Fibroblast of mammary gland (primary cell): ENCODE measurements around the gene PROM2.

ENCODE experiments used
- DNase-seq: peaks from one replicate; pipeline ENCODE4 v3.0.0-alpha.2; 2010; ENCODE audit warnings: low read depth
- H3K4me3 ChIP-seq: 2 replicates; pipeline ENCODE4 v1.5.1; 2011; ENCODE audit warnings: low read depth, mild to moderate bottlenecking, low read length, moderate library complexity; ENCODE audit not compliant: control insufficient read depth
- CTCF ChIP-seq: conservative IDR thresholded peaks from 2 replicates; pipeline ENCODE4 v1.5.1; 2011; ENCODE audit warnings: low read depth, low read length, inconsistent platforms; ENCODE audit not compliant: control insufficient read depth, insufficient read depth

The PROM2 gene

GRCh38 chr2:95292623-95293260 lies 18.5 kb downstream of the PROM2 start:
- DNase-seq: no peak
- TF ChIP-seq CTCF: no peak
- no peak overlapping the region for H3K4me3 ChIP-seq

GRCh38 chr2:95294579-95295250 lies 20.5 kb downstream of the PROM2 start:
- no peak overlapping the region for H3K4me3 ChIP-seq
- DNase-seq: no peak
- TF ChIP-seq CTCF: no peak

- no peak overlapping the region for H3K4me3 ChIP-seq
- TF ChIP-seq CTCF: no peak
- no peak for DNase-seq
Observed at GRCh38 chr2:95295376-95295775, 21.1 kb downstream of the PROM2 start.

GRCh38 chr2:95296011-95296410 lies 21.8 kb downstream of the PROM2 start:
- no peak for DNase-seq
- TF ChIP-seq CTCF: no peak
- H3K4me3 ChIP-seq: no peak overlapping the region

GRCh38 chr2:95296880-95297487 lies 22.7 kb downstream of the PROM2 start, which contains the start of gene KCNIP3:
TSS of gene KCNIP3 (plus strand) at chr2:95297347. CDS start at chr2:95297439, 92 bp downstream.
- DNase-seq: no peak
- TF ChIP-seq CTCF: no peak
- H3K4me3 ChIP-seq: no peak within 1 kb of the TSS

GRCh38 chr2:95297639-95298395 lies 23.6 kb downstream of the PROM2 start:
- H3K4me3 ChIP-seq: no peak overlapping the region
- TF ChIP-seq CTCF: no peak
- no peak for DNase-seq
